ENCODE measurements around the gene ANKRD13D.
"Not testable (repeated sequence)": the region's sequence is repeated elsewhere in the genome, so short reads cannot be mapped to it uniquely, and the experiment has no call there.

Gene ANKRD13D

GRCh38 chr11:67307545-67308001 lies 18.5 kb downstream of the ANKRD13D start:
- DNase-seq: no peak

GRCh38 chr11:67308031-67308866 lies 19.1 kb downstream of the ANKRD13D start:
- DNase-seq: no peak

GRCh38 chr11:67309166-67309565 lies 20.1 kb downstream of the ANKRD13D start:
- no peak for DNase-seq

- no peak for DNase-seq
Measured at GRCh38 chr11:67309661-67310061, 20.6 kb downstream of the ANKRD13D start.

GRCh38 chr11:67310246-67311050 lies 21.3 kb downstream of the ANKRD13D start:
- no peak for DNase-seq

- DNase-seq: no peak
Measured at GRCh38 chr11:67311051-67311555, 22.0 kb downstream of the ANKRD13D start.

- DNase-seq: no peak
Measured at GRCh38 chr11:67311556-67312082, 22.5 kb downstream of the ANKRD13D start.

GRCh38 chr11:67312187-67313021 lies 23.3 kb downstream of the ANKRD13D start:
- no peak for DNase-seq

- no peak for DNase-seq
Measured at GRCh38 chr11:67313125-67313890, 24.2 kb downstream of the ANKRD13D start.

GRCh38 chr11:67314218-67314617 lies 25.1 kb downstream of the ANKRD13D start:
- DNase-seq: no peak

GRCh38 chr11:67315325-67315909 lies 26.3 kb downstream of the ANKRD13D start:
- DNase-seq: no peak

- DNase-seq: no peak
Measured at GRCh38 chr11:67316882-67317204, 27.7 kb downstream of the ANKRD13D start.

GRCh38 chr11:67317205-67317887 lies 28.2 kb downstream of the ANKRD13D start:
- peak; percentile 93 for DNase-seq

GRCh38 chr11:67317888-67318555 lies 28.9 kb downstream of the ANKRD13D start:
- no peak for DNase-seq

GRCh38 chr11:67318876-67319275 lies 29.8 kb downstream of the ANKRD13D start:
- not testable (repeated sequence) for DNase-seq

- no peak for DNase-seq
Measured at GRCh38 chr11:67320011-67320410, 30.9 kb downstream of the ANKRD13D start.

GRCh38 chr11:67320691-67321090 lies 31.6 kb downstream of the ANKRD13D start:
- DNase-seq: no peak

- DNase-seq: no peak
Measured at GRCh38 chr11:67321313-67321871, 32.3 kb downstream of the ANKRD13D start.

- DNase-seq: no peak
Measured at GRCh38 chr11:67322049-67322448, 32.9 kb downstream of the ANKRD13D start.

GRCh38 chr11:67323526-67323925 lies 34.4 kb downstream of the ANKRD13D start:
- DNase-seq: no peak
